GM12878 (cell line): ENCODE data around the gene STAG1. TPM values are rescaled to one million over a fixed set of nuclear protein-coding genes. Genes with fewer than 3 reads are reported as not detected.

Experiments
- ATAC-seq: fragments of 200-7000 bp; cut with Tn5 transposase; 3 replicates; pipeline ENCODE4 v1.9.1; 2020; ENCODE audit warnings: mild to moderate bottlenecking, moderate library complexity
- BruUV-seq: library from RNA; stranded (reverse); fragments of 400-500 nt; replicated peaks from 2 replicates; lab custom pipeline; 2021; lab: Mats Ljungman, UMichigan
- CTCF ChIA-PET: fragments of 300-600 bp; sonication (Branson Sonifier 250); formaldehyde crosslinking; extraction: SDS; loops from one replicate; lab custom pipeline; 2021; ENCODE audit warnings: inconsistent platforms; lab: Yijun Ruan, JAX
- POLR2A ChIA-PET: fragments of 350-600 bp; formaldehyde crosslinking; extraction: SDS; loops from one replicate; lab custom pipeline; 2021; ENCODE audit warnings: inconsistent platforms; lab: Charles Lee
- RAD21 ChIA-PET: fragments of 300-600 bp; sonication (Branson Sonifier 250); formaldehyde crosslinking; loops from one replicate; lab custom pipeline; 2023; ENCODE audit warnings: antibody characterized with exemption; ENCODE audit not compliant: unreplicated experiment; lab: Charles Lee
- SMC1A ChIA-PET: fragments of 300-600 bp; sonication (Branson Sonifier 250); formaldehyde crosslinking; loops from one replicate; lab custom pipeline; 2023; ENCODE audit not compliant: unreplicated experiment, uncharacterized antibody; lab: Charles Lee
- DNase-seq: peaks from one replicate; pipeline ENCODE4 v3.0.0-alpha.2; 2011; ENCODE audit warnings: low read depth, low spot score
- FAIRE-seq: peaks from 3 replicates; lab custom pipeline; 2011; peaks lifted over from hg19 to GRCh38; lab: Jason Lieb, UNC
- H2AFZ ChIP-seq: 2 replicates; pipeline ENCODE4 v1.6.0; 2011; ENCODE audit warnings: low read depth, low read length, control low read depth; ENCODE audit not compliant: control insufficient read depth
- H3K27ac ChIP-seq: 2 replicates; pipeline ENCODE4 v1.5.1; 2011; ENCODE audit warnings: control low read depth; ENCODE audit not compliant: control insufficient read depth, insufficient read depth
- H3K27me3 ChIP-seq, 2 experiments: replicated peaks in 1 of 2; 2 replicates each; pipeline versions ENCODE4 v1.6.0 to v1.6.1; 2011; ENCODE audit warnings: low read length in 1 of 2; ENCODE audit not compliant: control insufficient read depth in 2 of 2, insufficient read depth in 2 of 2
- H3K36me3 ChIP-seq, 2 experiments: 2 replicates each; pipeline ENCODE4 v1.5.1; 2011; ENCODE audit warnings: low read length in 1 of 2; ENCODE audit not compliant: control insufficient read depth in 2 of 2, insufficient read depth in 2 of 2
- H3K4me1 ChIP-seq: 2 replicates; pipeline ENCODE4 v1.6.1; 2011; ENCODE audit warnings: mild to moderate bottlenecking, low read length, moderate library complexity, mixed read lengths; ENCODE audit not compliant: control insufficient read depth, insufficient read depth
- H3K4me2 ChIP-seq: 2 replicates; pipeline ENCODE4 v1.6.0; 2011; ENCODE audit warnings: control low read depth; ENCODE audit not compliant: control insufficient read depth, insufficient read depth
- H3K4me3 ChIP-seq: fragments of 200-600 bp; sonication (generic); 2 replicates; pipeline ENCODE4 v1.5.1; 2016
- H3K79me2 ChIP-seq: 2 replicates; pipeline ENCODE4 v1.6.0; 2011; ENCODE audit warnings: low read length; ENCODE audit not compliant: control insufficient read depth, insufficient read depth
- H3K9ac ChIP-seq: 2 replicates; pipeline ENCODE4 v1.8.0; 2011; ENCODE audit warnings: low read length, control low read depth, mixed read lengths; ENCODE audit not compliant: control insufficient read depth, insufficient read depth
- H3K9me3 ChIP-seq: replicated peaks from 3 replicates; pipeline ENCODE4 v1.5.1; 2011; ENCODE audit warnings: mild to moderate bottlenecking, low read length; ENCODE audit not compliant: control insufficient read depth, insufficient read depth
- H4K20me1 ChIP-seq: 2 replicates; pipeline ENCODE4 v1.6.0; 2011; ENCODE audit not compliant: control insufficient read depth, insufficient read depth
- CREM ChIP-seq: IDR thresholded peaks from 2 replicates; pipeline ENCODE4 v1.6.1; 2014; ENCODE audit warnings: antibody characterized with exemption, low read depth
- EGR1 ChIP-seq, 2 experiments: IDR thresholded peaks; 1 replicate in 1 of 2; 2 replicates in 1 of 2; pipeline ENCODE4 v1.6.1; 2011 to 2012; ENCODE audit warnings: low read depth in 2 of 2, low read length in 2 of 2, borderline replicate concordance in 1 of 2, mild to moderate bottlenecking in 1 of 2, moderate library complexity in 1 of 2
- GABPA ChIP-seq: IDR thresholded peaks from 2 replicates; pipeline ENCODE4 v1.6.1; 2014; ENCODE audit warnings: antibody characterized with exemption, low read depth, mild to moderate bottlenecking, inconsistent platforms
- HDGF ChIP-seq: fragments of 450-650 bp; IDR thresholded peaks from 2 replicates; pipeline ENCODE4 v1.6.1; 2016; ENCODE audit warnings: antibody characterized with exemption
- JUND ChIP-seq: IDR thresholded peaks from 2 replicates; pipeline ENCODE4 v1.6.1; 2012; ENCODE audit warnings: low read depth, mild to moderate bottlenecking, low read length, improper control_type of control experiment, moderate library complexity
- LARP7 ChIP-seq: fragments of 450-650 bp; IDR thresholded peaks from 2 replicates; pipeline ENCODE4 v1.6.1; 2017; ENCODE audit warnings: mild to moderate bottlenecking
- NR2C1 ChIP-seq: fragments of 450-650 bp; IDR thresholded peaks from 2 replicates; pipeline ENCODE4 v1.6.1; 2017; ENCODE audit warnings: antibody characterized with exemption, mild to moderate bottlenecking, moderate library complexity
- PML ChIP-seq: IDR thresholded peaks from 2 replicates; pipeline ENCODE4 v1.6.1; 2012; ENCODE audit warnings: low read length, inconsistent platforms
- POLR2A ChIP-seq: IDR thresholded peaks from 2 replicates; pipeline ENCODE4 v1.6.1; 2011; ENCODE audit warnings: low read depth, mild to moderate bottlenecking, low read length
- POLR2AphosphoS5 ChIP-seq: IDR thresholded peaks from 2 replicates; pipeline ENCODE4 v1.6.1; 2011; ENCODE audit warnings: mild to moderate bottlenecking, low read length, inconsistent platforms
- POU2F2 ChIP-seq: IDR thresholded peaks from 3 replicates; pipeline ENCODE4 v1.6.1; 2011; ENCODE audit warnings: low read depth, mild to moderate bottlenecking, low read length, borderline replicate concordance
- RUNX3 ChIP-seq: IDR thresholded peaks from 2 replicates; pipeline ENCODE4 v1.6.1; 2012; ENCODE audit warnings: low read length, inconsistent platforms
- SMARCA5 ChIP-seq: fragments of 450-650 bp; IDR thresholded peaks from 2 replicates; pipeline ENCODE4 v1.6.1; 2017; ENCODE audit warnings: mild to moderate bottlenecking
- SPI1 ChIP-seq: IDR thresholded peaks from 2 replicates; pipeline ENCODE4 v1.6.1; 2011; ENCODE audit warnings: low read depth, mild to moderate bottlenecking, low read length, moderate library complexity, borderline replicate concordance; ENCODE audit not compliant: insufficient read depth
- STAT3 ChIP-seq: IDR thresholded peaks from 2 replicates; pipeline ENCODE4 v1.6.1; 2011; ENCODE audit warnings: low read depth, low read length, improper control_type of control experiment
- SUPT20H ChIP-seq: IDR thresholded peaks from 2 replicates; pipeline ENCODE4 v1.6.1; 2011; ENCODE audit warnings: low read depth, mild to moderate bottlenecking, low read length, moderate library complexity, borderline replicate concordance; ENCODE audit not compliant: control insufficient read depth
- ZNF24 ChIP-seq: fragments of 450-650 bp; IDR thresholded peaks from 2 replicates; pipeline ENCODE4 v1.6.1; 2017; ENCODE audit warnings: antibody characterized with exemption, mild to moderate bottlenecking
- WGBS: methylation state at CpG from one replicate; pipeline ENCODE4 v1.1.6; 2016; ENCODE audit warnings: low lambda C conversion rate; ENCODE audit not compliant: insufficient replicate concordance, insufficient coverage; ENCODE audit errors: missing lambda C conversion rate; 5-methylcytosine and 5-hydroxymethylcytosine counted together
- in situ Hi-C: fragments of 300-500 bp; cut with MboI; formaldehyde crosslinking; loops from 9 replicates; pipeline ENCODE4 v1.14.3; 2018; ENCODE audit warnings: mixed read lengths
- intact Hi-C: fragments of 100-400 bp; cut with micrococcal nuclease; formaldehyde crosslinking; loops from one replicate; pipeline ENCODE4 v1.14.2; 2022; ENCODE audit not compliant: unreplicated experiment
- polyA plus RNA-seq, 11 experiments: library from polyadenylated mRNA; depleted of rRNA in 4 of 11; unstranded in 6 of 11; stranded (reverse) in 5 of 11; fragments of >200 nt; fragmentation: Nextera tagmentation in 4 of 11; fragmentation: Illumina TruSeq in 1 of 11; extraction: Ambion mirVana in 4 of 11; extraction: Trizol in 1 of 11; gene quantifications; 1 replicate in 1 of 11; 2 replicates in 10 of 11; pipeline versions ENCODE4 v1.2.1 to v1.2.3, GENCODE V29; 2011 to 2016; ENCODE audit warnings: inconsistent platforms in 2 of 11, missing spikeins in 2 of 11, low read depth in 1 of 11
- total RNA-seq, 4 experiments: library from RNA; depleted of rRNA in 3 of 4; stranded (reverse); fragments of >200 nt in 3 of 4; fragmentation: Illumina TruSeq in 1 of 4; extraction: Trizol in 1 of 4; gene quantifications; 2 replicates each; pipeline versions ENCODE4 v1.2.1 to v1.2.3, GENCODE V29; 2013 to 2021
- TF ChIP-seq, protein P1 (sequence below): fragments of 450-650 bp; conservative IDR thresholded peaks from 2 replicates; pipeline ENCODE4 v1.6.1; 2017; ENCODE audit warnings: mild to moderate bottlenecking, moderate library complexity
- TF ChIP-seq, protein P2 (sequence below): IDR thresholded peaks from 2 replicates; pipeline ENCODE4 v1.6.1; 2011; ENCODE audit warnings: low read depth, low read length, improper control_type of control experiment, borderline replicate concordance
- TF ChIP-seq, protein P3 (sequence below): fragments of 450-650 bp; IDR thresholded peaks from 2 replicates; pipeline ENCODE4 v1.6.1; 2017; ENCODE audit warnings: low read depth, mild to moderate bottlenecking, moderate library complexity

Gene STAG1
- total and polyA plus RNA-seq, 10 of the 15 experiments (the other 5 are each of a cell fraction or from before 2014, with no cell fraction given), result 4.4 to 30.1 (median 20.2) TPM

DNA sequence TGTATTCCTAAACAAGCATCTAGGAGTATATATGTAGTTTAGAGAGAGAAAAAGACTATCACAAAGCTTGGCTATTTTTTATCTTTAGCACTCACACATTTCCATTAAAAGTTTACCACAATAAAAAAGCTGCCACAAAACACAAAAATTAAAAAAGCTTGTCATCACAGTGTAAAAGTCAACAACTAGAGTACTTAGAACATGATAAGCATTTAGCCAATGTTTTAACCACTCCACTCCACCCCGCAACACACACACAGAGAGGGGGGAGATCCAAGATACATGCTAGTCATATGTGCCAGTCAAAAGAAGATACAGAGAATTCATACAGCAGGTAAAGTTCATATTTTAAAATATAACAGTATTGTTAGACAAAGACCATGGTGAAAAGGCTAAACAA is 79.7 kb downstream of the STAG1 start:
- ChIA-PET RAD21 (interaction anchor here (0.6 kb wide), 1 partner anchor 57 kb away, joined by 3 read pairs; no protein-coding TSS in a partner anchor), POLR2A (no interaction called here), SMC1A (interaction anchor here (0.5 to 1.3 kb wide), 3 partner anchors 31 to 212 kb away, joined by 3 read pairs; no protein-coding TSS in a partner anchor), CTCF (interaction anchor here (1.5 kb wide), 1 partner anchor 341 kb away, joined by 3 read pairs; no protein-coding TSS in a partner anchor)
- no TSS peak for BruUV-seq
- TF ChIP-seq SPI1 (no peak), NR2C1 (no peak), POU2F2 (no peak), EGR1 (IDR thresholded peaks at IDR 0.05; ENCODE audit: borderline replicate concordance in 1 of 2, low read depth in 2 of 2, low read length in 2 of 2) (no peak), POLR2A (no peak), RUNX3 (no peak), JUND (no peak), CREM (no peak), HDGF (no peak), ZNF24 (no peak), SMARCA5 (no peak), STAT3 (no peak), SUPT20H (no peak), GABPA (no peak), LARP7 (no peak), POLR2AphosphoS5 (no peak), PML (no peak)
- TF ChIP-seq, protein P1, sequence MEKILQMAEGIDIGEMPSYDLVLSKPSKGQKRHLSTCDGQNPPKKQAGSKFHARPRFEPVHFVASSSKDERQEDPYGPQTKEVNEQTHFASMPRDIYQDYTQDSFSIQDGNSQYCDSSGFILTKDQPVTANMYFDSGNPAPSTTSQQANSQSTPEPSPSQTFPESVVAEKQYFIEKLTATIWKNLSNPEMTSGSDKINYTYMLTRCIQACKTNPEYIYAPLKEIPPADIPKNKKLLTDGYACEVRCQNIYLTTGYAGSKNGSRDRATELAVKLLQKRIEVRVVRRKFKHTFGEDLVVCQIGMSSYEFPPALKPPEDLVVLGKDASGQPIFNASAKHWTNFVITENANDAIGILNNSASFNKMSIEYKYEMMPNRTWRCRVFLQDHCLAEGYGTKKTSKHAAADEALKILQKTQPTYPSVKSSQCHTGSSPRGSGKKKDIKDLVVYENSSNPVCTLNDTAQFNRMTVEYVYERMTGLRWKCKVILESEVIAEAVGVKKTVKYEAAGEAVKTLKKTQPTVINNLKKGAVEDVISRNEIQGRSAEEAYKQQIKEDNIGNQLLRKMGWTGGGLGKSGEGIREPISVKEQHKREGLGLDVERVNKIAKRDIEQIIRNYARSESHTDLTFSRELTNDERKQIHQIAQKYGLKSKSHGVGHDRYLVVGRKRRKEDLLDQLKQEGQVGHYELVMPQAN, result no peak
- TF ChIP-seq, protein P2, sequence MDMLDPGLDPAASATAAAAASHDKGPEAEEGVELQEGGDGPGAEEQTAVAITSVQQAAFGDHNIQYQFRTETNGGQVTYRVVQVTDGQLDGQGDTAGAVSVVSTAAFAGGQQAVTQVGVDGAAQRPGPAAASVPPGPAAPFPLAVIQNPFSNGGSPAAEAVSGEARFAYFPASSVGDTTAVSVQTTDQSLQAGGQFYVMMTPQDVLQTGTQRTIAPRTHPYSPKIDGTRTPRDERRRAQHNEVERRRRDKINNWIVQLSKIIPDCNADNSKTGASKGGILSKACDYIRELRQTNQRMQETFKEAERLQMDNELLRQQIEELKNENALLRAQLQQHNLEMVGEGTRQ, result no peak
- TF ChIP-seq, protein P3, sequence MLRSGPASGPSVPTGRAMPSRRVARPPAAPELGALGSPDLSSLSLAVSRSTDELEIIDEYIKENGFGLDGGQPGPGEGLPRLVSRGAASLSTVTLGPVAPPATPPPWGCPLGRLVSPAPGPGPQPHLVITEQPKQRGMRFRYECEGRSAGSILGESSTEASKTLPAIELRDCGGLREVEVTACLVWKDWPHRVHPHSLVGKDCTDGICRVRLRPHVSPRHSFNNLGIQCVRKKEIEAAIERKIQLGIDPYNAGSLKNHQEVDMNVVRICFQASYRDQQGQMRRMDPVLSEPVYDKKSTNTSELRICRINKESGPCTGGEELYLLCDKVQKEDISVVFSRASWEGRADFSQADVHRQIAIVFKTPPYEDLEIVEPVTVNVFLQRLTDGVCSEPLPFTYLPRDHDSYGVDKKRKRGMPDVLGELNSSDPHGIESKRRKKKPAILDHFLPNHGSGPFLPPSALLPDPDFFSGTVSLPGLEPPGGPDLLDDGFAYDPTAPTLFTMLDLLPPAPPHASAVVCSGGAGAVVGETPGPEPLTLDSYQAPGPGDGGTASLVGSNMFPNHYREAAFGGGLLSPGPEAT, result no peak
- FAIRE-seq (no peak), DNase-seq (no peak), ATAC-seq (no peak)
- WGBS, result 100% methylated on average over 1 of the region's 1 CpG
- peaks cover 6% of the 10 kb centered on the region for H3K4me1 ChIP-seq
- H3K4me3 ChIP-seq, result no peak overlapping the region
- no peaks in the 10 kb centered on the region for H4K20me1 ChIP-seq
- H3K36me3 ChIP-seq, result no peaks in the 10 kb centered on the region; a peak in 2 of 4 replicates
- no peak overlapping the region for H3K4me2 ChIP-seq
- H3K79me2 ChIP-seq, result peaks cover 28% of the 10 kb centered on the region
- intact Hi-C loops, result no loop called here
- no peak overlapping the region for H2AFZ ChIP-seq
- H3K9ac ChIP-seq, result no peak overlapping the region
- in situ Hi-C loops, result no loop called here
- peaks cover 2% of the 10 kb centered on the region; the same call in 1 of the 3 replicates for H3K9me3 ChIP-seq
- no peaks in the 10 kb centered on the region for H3K27me3 ChIP-seq
- no peak overlapping the region for H3K27ac ChIP-seq
